Fibroblast of lung (primary cell): ENCODE data around the gene SUN3.

ENCODE experiments used
- CTCF ChIP-seq, 2 donors: IDR thresholded peaks in 1 of 2; conservative IDR thresholded peaks in 1 of 2; 1 replicate in 1 of 2; 2 replicates in 1 of 2; pipeline ENCODE4 v1.5.1; 2011 to 2012; ENCODE audit warnings: low read length in 2 of 2, control low read depth in 1 of 2, inconsistent platforms in 1 of 2, low read depth in 1 of 2, mild to moderate bottlenecking in 1 of 2
- EZH2 ChIP-seq: IDR thresholded peaks from 2 replicates; pipeline ENCODE4 v1.5.1; 2012; ENCODE audit warnings: low read length, control low read depth, mild to moderate bottlenecking; ENCODE audit errors: missing control alignments

GRCh38 chr7:48040944-48041652, 12.2 kb upstream of the SUN3 start:
- TF ChIP-seq CTCF (conservative IDR thresholded peaks at IDR 0.05 in 1 of 2, IDR thresholded peaks at IDR 0.05 in 1 of 2; ENCODE audit: low read depth in 1 of 2, low read length in 2 of 2): no peak
- no peak for TF ChIP-seq EZH2
